ENCODE measurements around the gene ARHGAP40.

Gene ARHGAP40

DNA sequence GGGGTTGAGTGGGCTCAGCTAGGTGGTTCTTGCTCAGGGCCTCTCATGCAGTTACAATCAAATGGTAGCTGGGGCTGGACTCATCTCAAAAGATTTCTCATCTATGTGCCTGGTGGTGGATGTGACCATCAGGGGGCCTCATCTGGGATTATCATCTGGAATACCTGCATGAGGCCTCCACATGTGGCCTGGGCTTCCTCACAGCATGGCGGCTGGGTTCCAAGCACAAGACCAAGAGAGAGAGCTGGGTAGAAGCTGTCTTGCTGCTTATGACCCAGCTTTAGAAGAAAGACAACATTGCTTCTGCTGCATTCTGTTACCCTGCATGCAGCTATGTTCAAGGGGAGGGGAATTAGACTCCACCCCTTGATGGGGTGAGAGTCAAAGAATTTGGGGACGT lies 22.5 kb downstream of the ARHGAP40 start:
- Histone ChIP-seq H3K9me3 (ENCODE audit: control insufficient read depth in 1 of 2, low read length in 2 of 2) (peaks cover 0 to 10% of the 10 kb centered on the region in 2 donors), H3K4me3 (ENCODE audit: low read depth in 1 of 2, low read length in 2 of 2) (no peak overlapping the region), H3K27ac (ENCODE audit: low read length) (no peak overlapping the region), H3K4me1 (ENCODE audit: control insufficient read depth in 1 of 2, insufficient read depth in 2 of 2, low read length in 2 of 2) (no peaks in the 10 kb centered on the region), H3K27me3 (ENCODE audit: low read depth, low read length) (no peaks in the 10 kb centered on the region), H3K36me3 (ENCODE audit: control insufficient read depth in 1 of 2, insufficient read depth in 2 of 2, low read length in 2 of 2) (no peaks in the 10 kb centered on the region)

DNA sequence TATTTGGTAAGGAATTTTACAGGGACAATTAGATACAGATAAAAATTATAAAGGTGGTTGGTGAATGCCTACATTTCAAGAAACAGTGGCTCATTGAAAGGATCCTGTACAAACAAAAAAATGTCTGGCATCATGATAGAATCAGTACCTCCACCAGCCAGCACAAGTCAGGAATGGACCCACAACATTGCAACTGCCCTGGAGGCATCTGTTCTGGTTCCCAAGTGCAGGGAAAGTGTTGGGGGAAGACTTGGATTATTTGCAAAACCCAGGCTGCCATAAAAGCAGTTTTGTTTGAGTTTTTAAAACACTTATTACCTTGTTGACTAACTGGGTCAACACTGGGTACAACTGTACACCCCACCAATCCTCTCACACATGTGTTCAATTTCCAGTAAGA lies 24.3 kb downstream of the ARHGAP40 start:
- Histone ChIP-seq H3K27ac (ENCODE audit: low read length) (no peak overlapping the region), H3K27me3 (ENCODE audit: low read depth, low read length) (no peaks in the 10 kb centered on the region), H3K36me3 (ENCODE audit: control insufficient read depth in 1 of 2, insufficient read depth in 2 of 2, low read length in 2 of 2) (no peaks in the 10 kb centered on the region), H3K4me3 (ENCODE audit: low read depth in 1 of 2, low read length in 2 of 2) (no peak overlapping the region), H3K4me1 (ENCODE audit: control insufficient read depth in 1 of 2, insufficient read depth in 2 of 2, low read length in 2 of 2) (no peaks in the 10 kb centered on the region), H3K9me3 (ENCODE audit: control insufficient read depth in 1 of 2, low read length in 2 of 2) (peaks cover 0 to 10% of the 10 kb centered on the region in 2 donors)

DNA sequence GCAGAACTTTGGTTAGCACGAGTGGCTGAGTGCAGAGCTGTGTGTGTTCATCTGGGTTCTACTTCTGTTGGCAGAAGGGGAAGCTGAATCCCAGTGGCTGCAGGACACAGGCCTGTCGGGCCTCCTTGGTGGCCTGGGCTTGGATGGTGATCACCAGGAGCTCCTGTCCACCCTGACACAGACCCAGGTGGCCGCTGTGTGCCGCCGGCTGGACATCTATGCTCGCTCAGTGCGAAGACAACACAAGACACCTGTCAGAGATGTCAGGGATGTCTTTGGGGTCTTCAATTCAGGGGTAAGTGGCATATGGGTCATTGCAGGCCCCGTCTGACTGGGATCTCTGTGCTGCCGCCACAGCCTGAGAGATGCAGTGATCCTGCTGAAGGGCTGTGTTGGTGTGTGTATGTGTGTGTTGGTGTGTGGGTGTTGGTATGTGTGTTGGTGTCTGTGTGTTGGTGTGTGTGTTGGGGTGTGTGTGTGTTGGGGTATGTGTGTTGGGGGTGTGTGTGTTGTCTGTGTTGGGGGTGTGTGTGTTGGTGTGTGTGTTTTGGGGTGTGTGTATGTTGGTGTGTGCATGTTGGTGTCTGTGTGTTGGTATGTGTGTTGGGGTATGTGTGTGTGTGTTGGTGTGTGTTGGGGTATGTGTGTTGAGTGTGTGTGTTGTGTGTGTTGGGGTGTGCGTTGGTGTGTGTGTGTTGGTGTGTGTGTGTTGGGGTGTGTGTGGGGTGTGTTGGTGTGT lies 25.5 kb downstream of the ARHGAP40 start:
- H3K4me1 ChIP-seq (ENCODE audit: control insufficient read depth in 1 of 2, insufficient read depth in 2 of 2, low read length in 2 of 2), result no peaks in the 10 kb centered on the region

DNA sequence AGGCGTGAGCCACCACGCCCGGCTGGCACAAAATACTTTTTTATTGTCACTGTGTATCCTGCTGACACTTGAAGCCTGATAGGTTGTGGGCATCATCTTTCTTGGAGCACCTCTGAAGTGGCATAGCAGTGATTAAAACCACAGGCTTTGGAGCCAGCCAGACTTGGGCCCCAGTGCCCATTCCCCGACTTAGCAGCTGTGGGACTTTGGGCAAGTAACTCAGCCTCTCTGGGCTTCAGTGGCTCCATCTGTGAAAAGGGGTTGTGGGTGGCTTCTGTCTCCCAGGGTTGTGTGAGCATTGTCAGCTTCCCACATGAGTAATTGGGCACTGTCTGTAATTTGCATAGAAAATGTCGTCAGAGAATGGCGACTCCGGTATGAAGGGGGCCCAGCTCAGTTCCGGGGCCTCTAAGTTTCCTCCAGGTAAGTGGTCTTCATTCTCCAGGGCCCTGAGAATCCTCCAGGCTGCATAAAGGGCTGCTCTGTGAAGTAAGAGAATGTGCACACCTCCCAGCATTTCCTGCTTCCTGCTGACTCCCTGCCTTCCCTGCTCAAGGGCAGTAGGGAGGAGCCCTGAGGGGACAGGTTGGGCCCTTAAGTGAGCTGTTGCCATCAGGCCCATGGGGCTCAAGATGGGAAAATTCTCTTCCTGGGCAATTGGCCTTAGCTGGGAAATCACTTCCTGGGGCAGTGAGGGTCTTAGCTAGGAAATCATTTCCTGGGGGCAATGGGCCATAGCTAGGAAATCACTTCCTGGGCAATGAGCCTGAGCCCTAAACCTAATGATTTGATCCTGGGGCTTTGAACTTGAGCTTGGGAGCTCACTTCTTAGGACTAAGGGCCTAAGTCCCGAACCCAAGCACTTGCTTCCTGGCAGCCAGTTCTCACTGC lies 27.2 kb downstream of the ARHGAP40 start:
- peaks cover 0 to 10% of the 10 kb centered on the region in 2 donors for H3K9me3 ChIP-seq (ENCODE audit: control insufficient read depth in 1 of 2, low read length in 2 of 2)
- no peaks in the 10 kb centered on the region for H3K4me1 ChIP-seq (ENCODE audit: control insufficient read depth in 1 of 2, insufficient read depth in 2 of 2, low read length in 2 of 2)
- H3K27ac ChIP-seq (ENCODE audit: low read length), result no peak overlapping the region
- no peak overlapping the region for H3K4me3 ChIP-seq (ENCODE audit: low read depth in 1 of 2, low read length in 2 of 2)
- no peaks in the 10 kb centered on the region for H3K27me3 ChIP-seq (ENCODE audit: low read depth, low read length)
- H3K36me3 ChIP-seq (ENCODE audit: control insufficient read depth in 1 of 2, insufficient read depth in 2 of 2, low read length in 2 of 2), result no peaks in the 10 kb centered on the region

More for the DNA sequence above, 25.5 kb downstream of the ARHGAP40 start:
- Histone ChIP-seq H3K36me3 (ENCODE audit: control insufficient read depth in 1 of 2, insufficient read depth in 2 of 2, low read length in 2 of 2) (no peaks in the 10 kb centered on the region), H3K4me3 (ENCODE audit: low read depth in 1 of 2, low read length in 2 of 2) (no peak overlapping the region), H3K27me3 (ENCODE audit: low read depth, low read length) (no peaks in the 10 kb centered on the region), H3K27ac (ENCODE audit: low read length) (no peak overlapping the region), H3K9me3 (ENCODE audit: control insufficient read depth in 1 of 2, low read length in 2 of 2) (peaks cover 0 to 10% of the 10 kb centered on the region in 2 donors)

DNA sequence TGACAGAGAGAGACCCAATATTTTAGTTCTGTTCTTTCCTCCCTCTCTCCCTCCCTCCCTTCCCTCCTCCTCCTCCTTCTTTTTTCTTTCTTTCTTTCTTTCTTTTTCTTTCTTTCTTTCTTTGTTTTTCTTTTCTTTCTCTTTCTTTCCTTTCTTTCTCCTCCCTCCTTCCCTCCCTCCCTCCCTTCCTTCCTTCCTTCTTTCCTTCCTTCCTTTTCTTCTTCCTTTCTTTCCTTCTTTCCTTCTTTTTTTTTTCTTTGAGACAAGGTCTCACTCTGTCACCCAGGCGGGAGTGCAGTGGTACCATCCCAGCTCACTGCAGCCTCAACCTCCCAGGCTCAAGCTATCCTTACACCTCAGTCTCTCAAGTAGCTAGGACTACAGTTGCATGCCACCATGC lies 28.4 kb downstream of the ARHGAP40 start:
- Histone ChIP-seq H3K4me3 (ENCODE audit: low read depth in 1 of 2, low read length in 2 of 2) (no peak overlapping the region), H3K9me3 (ENCODE audit: control insufficient read depth in 1 of 2, low read length in 2 of 2) (no peaks in the 10 kb centered on the region), H3K27ac (ENCODE audit: low read length) (no peak overlapping the region), H3K4me1 (ENCODE audit: control insufficient read depth in 1 of 2, insufficient read depth in 2 of 2, low read length in 2 of 2) (no peaks in the 10 kb centered on the region), H3K27me3 (ENCODE audit: low read depth, low read length) (no peaks in the 10 kb centered on the region), H3K36me3 (ENCODE audit: control insufficient read depth in 1 of 2, insufficient read depth in 2 of 2, low read length in 2 of 2) (no peaks in the 10 kb centered on the region)

DNA sequence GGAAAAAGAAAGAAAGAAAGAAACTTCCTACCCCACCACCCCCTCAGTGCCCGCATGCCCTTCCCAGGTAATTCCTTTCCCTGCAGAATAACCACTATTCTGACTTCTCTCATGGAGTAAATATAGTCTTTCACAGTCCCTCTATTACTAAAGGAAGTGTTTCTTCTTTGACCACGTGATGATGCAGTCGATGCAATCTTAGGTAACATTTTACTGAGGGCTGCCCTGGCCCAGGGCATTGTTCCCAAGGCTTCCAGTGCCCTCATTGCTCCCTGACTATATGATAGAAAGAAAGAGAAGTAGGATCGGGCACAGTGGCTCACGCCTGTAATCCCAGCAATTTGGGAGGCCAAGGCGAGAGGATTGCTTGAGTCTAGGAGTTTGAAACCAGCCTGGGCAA lies 29.1 kb downstream of the ARHGAP40 start:
- Histone ChIP-seq H3K27ac (ENCODE audit: low read length) (no peak overlapping the region), H3K4me1 (ENCODE audit: control insufficient read depth in 1 of 2, insufficient read depth in 2 of 2, low read length in 2 of 2) (no peaks in the 10 kb centered on the region), H3K4me3 (ENCODE audit: low read depth in 1 of 2, low read length in 2 of 2) (no peak overlapping the region), H3K36me3 (ENCODE audit: control insufficient read depth in 1 of 2, insufficient read depth in 2 of 2, low read length in 2 of 2) (no peaks in the 10 kb centered on the region), H3K27me3 (ENCODE audit: low read depth, low read length) (no peaks in the 10 kb centered on the region), H3K9me3 (ENCODE audit: control insufficient read depth in 1 of 2, low read length in 2 of 2) (no peaks in the 10 kb centered on the region)

DNA sequence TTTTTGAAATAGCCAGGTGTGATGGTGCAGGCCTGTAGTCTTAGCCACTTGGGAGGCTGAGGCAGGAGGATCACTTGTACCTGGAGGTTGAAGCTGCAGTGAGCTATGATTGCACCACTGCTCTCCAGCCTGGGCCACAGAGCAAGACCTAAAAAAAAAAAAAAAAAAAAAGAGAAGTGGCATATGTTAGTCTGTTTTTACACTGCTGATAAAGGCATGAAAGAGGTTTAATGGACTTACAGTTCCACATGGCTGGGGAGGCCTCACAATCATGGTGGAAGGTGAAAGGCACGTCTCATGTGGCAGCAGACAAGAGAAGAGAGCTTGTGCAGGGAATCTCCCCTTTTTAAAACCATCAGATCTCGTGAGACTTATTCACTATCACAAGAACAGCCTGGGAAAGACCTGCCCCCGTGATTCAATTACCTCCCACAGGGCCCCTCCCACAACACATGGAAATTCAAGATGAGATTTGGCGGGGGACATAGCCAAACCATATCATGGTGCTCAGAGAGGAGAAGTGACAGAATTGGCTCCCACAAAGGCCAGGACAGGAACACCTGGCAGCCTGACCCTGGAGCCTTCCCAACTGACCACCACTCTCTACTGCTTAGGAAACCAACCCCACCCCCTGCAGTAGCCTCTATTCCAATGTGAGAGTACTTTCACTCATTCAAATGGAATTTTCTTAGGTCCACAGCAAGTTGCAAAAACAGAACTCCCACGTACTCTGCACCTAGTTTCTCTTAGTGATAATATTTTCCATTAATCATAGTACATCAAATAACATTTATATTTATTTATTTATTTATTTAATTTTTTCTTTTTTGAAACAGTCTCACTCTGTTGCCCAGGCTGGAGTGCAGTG lies 29.8 kb downstream of the ARHGAP40 start:
- H3K9me3 ChIP-seq (ENCODE audit: control insufficient read depth in 1 of 2, low read length in 2 of 2), result no peaks in the 10 kb centered on the region
- no peak overlapping the region for H3K4me3 ChIP-seq (ENCODE audit: low read depth in 1 of 2, low read length in 2 of 2)
- no peaks in the 10 kb centered on the region for H3K36me3 ChIP-seq (ENCODE audit: control insufficient read depth in 1 of 2, insufficient read depth in 2 of 2, low read length in 2 of 2)
- no peak overlapping the region for H3K27ac ChIP-seq (ENCODE audit: low read length)
- no peaks in the 10 kb centered on the region for H3K27me3 ChIP-seq (ENCODE audit: low read depth, low read length)
- H3K4me1 ChIP-seq (ENCODE audit: control insufficient read depth in 1 of 2, insufficient read depth in 2 of 2, low read length in 2 of 2), result no peaks in the 10 kb centered on the region

DNA sequence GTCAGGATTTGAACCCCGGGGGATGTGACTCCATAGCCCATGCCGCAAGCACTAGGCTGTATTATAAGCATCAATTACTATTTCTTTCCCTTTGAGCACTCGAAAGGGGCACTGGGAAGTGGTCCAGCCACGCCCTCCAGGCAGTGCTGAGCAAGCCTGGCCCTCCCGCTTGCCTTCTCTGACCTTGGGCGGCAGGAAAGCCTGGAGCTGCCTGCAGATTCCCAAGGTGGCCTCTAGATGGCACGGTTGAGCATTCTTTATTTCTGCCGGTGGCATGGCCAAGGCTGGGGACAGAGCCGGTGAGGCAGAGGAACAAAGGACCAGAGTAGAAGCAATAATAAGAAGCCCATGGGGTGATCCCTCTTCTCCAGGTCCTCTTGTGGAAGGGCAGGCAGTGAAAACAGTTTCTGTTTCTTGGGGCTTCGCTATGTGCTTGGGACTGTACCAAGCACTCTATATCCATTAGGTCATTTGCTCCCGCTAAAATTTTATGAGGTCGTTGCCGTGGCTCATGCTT lies 32.0 kb downstream of the ARHGAP40 start:
- no peaks in the 10 kb centered on the region for H3K4me1 ChIP-seq (ENCODE audit: control insufficient read depth in 1 of 2, insufficient read depth in 2 of 2, low read length in 2 of 2)
- no peaks in the 10 kb centered on the region for H3K27me3 ChIP-seq (ENCODE audit: low read depth, low read length)
- no peak overlapping the region for H3K4me3 ChIP-seq (ENCODE audit: low read depth in 1 of 2, low read length in 2 of 2)
- no peak overlapping the region for H3K27ac ChIP-seq (ENCODE audit: low read length)
- no peaks in the 10 kb centered on the region for H3K36me3 ChIP-seq (ENCODE audit: control insufficient read depth in 1 of 2, insufficient read depth in 2 of 2, low read length in 2 of 2)
- H3K9me3 ChIP-seq (ENCODE audit: control insufficient read depth in 1 of 2, low read length in 2 of 2), result no peaks in the 10 kb centered on the region

DNA sequence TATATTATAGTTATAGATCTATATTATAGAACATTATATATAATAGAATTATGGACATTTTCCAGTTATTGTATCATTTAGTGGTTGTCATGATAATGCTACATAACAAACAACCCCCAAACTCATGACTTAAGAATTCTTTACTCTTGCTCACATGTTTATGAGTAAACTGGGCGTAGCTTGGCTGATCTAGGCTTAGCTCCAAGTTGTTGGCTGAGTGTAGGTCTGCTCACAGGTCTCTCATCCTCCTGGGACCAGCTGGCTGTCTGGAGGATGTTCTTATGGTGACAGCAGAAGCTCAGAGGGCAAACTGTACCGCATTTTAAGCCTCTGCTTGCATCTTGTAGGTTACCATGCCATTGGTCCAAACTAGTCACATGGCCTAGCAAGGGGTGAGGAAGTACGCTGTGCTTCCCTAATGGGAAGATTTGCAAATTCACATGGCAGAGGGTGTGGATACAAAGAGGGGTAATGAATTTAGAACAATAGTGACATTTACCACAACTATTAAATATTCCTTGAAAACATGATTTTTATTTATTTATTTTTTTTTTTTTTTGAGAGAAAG lies 34.2 kb downstream of the ARHGAP40 start:
- Histone ChIP-seq H3K27ac (ENCODE audit: low read length) (no peak overlapping the region), H3K36me3 (ENCODE audit: control insufficient read depth in 1 of 2, insufficient read depth in 2 of 2, low read length in 2 of 2) (no peaks in the 10 kb centered on the region)

DNA sequence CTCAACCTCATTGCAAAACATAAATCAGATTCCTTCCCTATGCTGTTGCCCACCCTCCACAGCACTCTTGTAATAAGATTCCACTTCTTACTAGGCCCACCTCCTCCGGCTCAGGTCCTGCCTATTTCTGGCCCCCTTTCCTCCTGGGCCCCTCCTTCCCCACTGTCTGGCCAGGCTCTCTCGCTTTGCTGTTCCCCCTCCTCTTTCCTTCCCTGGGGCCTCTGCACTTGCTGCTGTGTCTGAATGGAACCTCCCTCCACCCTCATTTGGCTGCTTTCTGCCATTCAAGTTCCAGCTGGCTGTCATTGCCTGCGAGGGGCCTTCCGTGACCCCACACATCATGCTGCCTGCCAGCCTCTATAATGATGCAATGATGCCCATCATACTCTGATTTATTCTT lies 38.9 kb downstream of the ARHGAP40 start:
- Histone ChIP-seq H3K27me3 (ENCODE audit: low read depth, low read length) (peaks cover 3% of the 10 kb centered on the region), H3K9me3 (ENCODE audit: control insufficient read depth in 1 of 2, low read length in 2 of 2) (no peaks in the 10 kb centered on the region), H3K4me3 (ENCODE audit: low read depth in 1 of 2, low read length in 2 of 2) (no peak overlapping the region), H3K36me3 (ENCODE audit: control insufficient read depth in 1 of 2, insufficient read depth in 2 of 2, low read length in 2 of 2) (no peaks in the 10 kb centered on the region), H3K27ac (ENCODE audit: low read length) (no peak overlapping the region), H3K4me1 (ENCODE audit: control insufficient read depth in 1 of 2, insufficient read depth in 2 of 2, low read length in 2 of 2) (no peaks in the 10 kb centered on the region)

More for the DNA sequence above, 34.2 kb downstream of the ARHGAP40 start:
- Histone ChIP-seq H3K9me3 (ENCODE audit: control insufficient read depth in 1 of 2, low read length in 2 of 2) (no peaks in the 10 kb centered on the region), H3K4me1 (ENCODE audit: control insufficient read depth in 1 of 2, insufficient read depth in 2 of 2, low read length in 2 of 2) (no peaks in the 10 kb centered on the region), H3K4me3 (ENCODE audit: low read depth in 1 of 2, low read length in 2 of 2) (no peak overlapping the region), H3K27me3 (ENCODE audit: low read depth, low read length) (no peaks in the 10 kb centered on the region)
